ENCODE results near the gene MMP7.

MMP7 gene

DNA sequence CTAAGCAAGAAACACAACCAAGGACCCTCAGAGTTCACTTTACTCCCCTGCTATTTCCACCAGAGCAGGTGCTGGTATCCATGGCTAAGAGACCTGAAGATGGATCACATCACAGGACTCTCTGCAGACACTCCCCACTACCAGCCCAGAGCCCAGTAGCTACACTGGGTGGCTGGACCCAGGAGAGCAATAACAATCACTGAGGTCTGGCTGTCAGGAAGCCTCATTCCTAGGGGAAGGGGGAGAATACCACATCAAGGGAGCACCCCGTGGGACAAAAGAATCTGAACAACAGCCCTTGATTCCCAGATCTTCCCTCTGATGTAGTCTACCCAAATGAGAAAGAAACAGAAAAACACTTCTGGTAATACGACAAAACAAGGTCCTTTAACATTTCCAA, 9.0 kb upstream of the MMP7 start:
- Histone ChIP-seq H3K9ac (ENCODE audit: low read depth, low read length) (no peak overlapping the region), H3K4me1 (ENCODE audit: control insufficient read depth, insufficient read depth, low read length) (no peaks in the 10 kb centered on the region; the same call in 1 of the 2 replicates), H3K9me3 (ENCODE audit: control insufficient read depth, insufficient read depth, low read length) (no peaks in the 10 kb centered on the region), H3K36me3 (ENCODE audit: control insufficient read depth, insufficient read depth, low read length) (no peaks in the 10 kb centered on the region), H3K27me3 (ENCODE audit: control insufficient read depth, insufficient read depth, low read length) (no peaks in the 10 kb centered on the region), H3K4me3 (ENCODE audit: low read depth, low read length) (no peak overlapping the region), H3K27ac (ENCODE audit: low read depth, low read length) (no peak overlapping the region)

DNA sequence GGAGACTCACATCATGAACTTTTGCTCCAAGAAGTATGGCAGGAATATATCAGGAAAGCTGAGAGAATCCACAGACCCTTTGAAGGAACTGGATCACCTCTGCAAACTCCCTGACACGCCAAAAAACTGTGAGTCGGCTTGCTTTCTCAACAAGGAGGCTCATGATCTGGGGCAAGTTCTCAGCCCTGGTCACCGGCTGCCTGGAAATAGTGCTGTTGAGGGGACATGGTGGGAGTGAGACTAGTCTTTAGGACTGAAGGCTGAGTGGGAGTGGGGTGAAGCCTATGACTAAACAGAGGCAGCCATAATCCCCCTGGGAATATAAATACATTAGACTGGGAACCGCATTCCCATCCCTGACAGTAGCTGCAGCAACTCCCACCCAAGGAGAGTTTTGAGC, 8.4 kb upstream of the MMP7 start:
- no peaks in the 10 kb centered on the region for H3K27me3 ChIP-seq (ENCODE audit: control insufficient read depth, insufficient read depth, low read length)
- no peaks in the 10 kb centered on the region for H3K36me3 ChIP-seq (ENCODE audit: control insufficient read depth, insufficient read depth, low read length)
- no peak overlapping the region for H3K4me3 ChIP-seq (ENCODE audit: low read depth, low read length)
- no peak overlapping the region for H3K9ac ChIP-seq (ENCODE audit: low read depth, low read length)
- H3K27ac ChIP-seq (ENCODE audit: low read depth, low read length): no peak overlapping the region
- H3K9me3 ChIP-seq (ENCODE audit: control insufficient read depth, insufficient read depth, low read length): no peaks in the 10 kb centered on the region
- H3K4me1 ChIP-seq (ENCODE audit: control insufficient read depth, insufficient read depth, low read length): no peaks in the 10 kb centered on the region; the same call in 1 of the 2 replicates

DNA sequence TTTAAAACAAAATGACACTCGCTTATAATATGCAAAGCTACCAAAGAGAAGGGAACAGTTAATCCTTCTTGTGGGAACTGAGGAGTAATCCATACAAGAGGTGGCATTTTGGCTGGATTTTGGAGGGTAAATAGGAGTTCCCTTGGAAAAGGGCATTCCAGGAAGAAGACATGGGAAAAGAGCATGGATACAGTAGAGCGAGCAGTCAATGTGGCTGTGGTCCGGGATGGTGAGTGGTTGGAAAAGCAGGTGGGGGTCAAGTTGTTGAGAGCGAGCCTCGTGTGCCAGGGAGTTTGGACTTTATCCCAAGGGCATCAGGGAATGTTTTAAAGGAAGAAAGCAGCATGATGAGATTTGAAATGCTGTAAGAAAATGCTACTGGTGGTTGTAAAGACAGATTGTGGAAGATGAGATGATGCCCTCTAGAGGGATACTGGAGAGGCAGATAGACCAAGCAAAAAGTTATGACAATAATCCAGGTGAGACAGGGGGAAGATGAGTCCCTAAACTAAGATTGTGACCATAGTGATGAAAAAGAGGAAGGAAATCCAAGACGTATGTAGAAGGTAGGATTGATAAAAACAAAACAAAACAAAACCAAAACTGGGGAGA, 3.8 kb upstream of the MMP7 start:
- Histone ChIP-seq H3K4me3 (ENCODE audit: low read depth, low read length) (no peak overlapping the region), H3K4me1 (ENCODE audit: control insufficient read depth, insufficient read depth, low read length) (no peaks in the 10 kb centered on the region; the same call in 1 of the 2 replicates), H3K27ac (ENCODE audit: low read depth, low read length) (no peak overlapping the region), H3K36me3 (ENCODE audit: control insufficient read depth, insufficient read depth, low read length) (no peaks in the 10 kb centered on the region), H3K9me3 (ENCODE audit: control insufficient read depth, insufficient read depth, low read length) (no peaks in the 10 kb centered on the region), H3K9ac (ENCODE audit: low read depth, low read length) (no peak overlapping the region), H3K27me3 (ENCODE audit: control insufficient read depth, insufficient read depth, low read length) (no peaks in the 10 kb centered on the region)

DNA sequence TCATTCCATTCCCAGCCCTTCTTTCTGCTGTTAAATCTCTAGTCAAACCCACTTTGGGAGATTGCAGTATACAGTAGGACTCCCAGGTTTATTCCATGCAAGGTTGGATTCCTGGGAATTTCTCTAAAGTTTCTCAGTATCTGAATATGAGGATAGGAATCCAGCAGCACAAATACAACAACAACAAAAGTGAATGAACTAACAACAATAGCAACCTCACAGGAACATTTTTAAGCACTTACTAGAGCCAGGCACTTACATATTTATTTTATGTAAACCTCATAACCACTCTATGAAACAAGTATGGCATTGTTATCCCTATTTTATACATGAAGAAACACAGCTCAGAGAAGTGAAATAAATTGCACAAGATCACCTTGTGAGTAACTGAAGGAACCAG, 1.9 kb downstream of the MMP7 start:
- Histone ChIP-seq H3K36me3 (ENCODE audit: control insufficient read depth, insufficient read depth, low read length) (no peaks in the 10 kb centered on the region), H3K27ac (ENCODE audit: low read depth, low read length) (no peak overlapping the region), H3K4me3 (ENCODE audit: low read depth, low read length) (no peak overlapping the region), H3K9ac (ENCODE audit: low read depth, low read length) (no peak overlapping the region), H3K9me3 (ENCODE audit: control insufficient read depth, insufficient read depth, low read length) (no peaks in the 10 kb centered on the region), H3K4me1 (ENCODE audit: control insufficient read depth, insufficient read depth, low read length) (no peaks in the 10 kb centered on the region), H3K27me3 (ENCODE audit: control insufficient read depth, insufficient read depth, low read length) (no peaks in the 10 kb centered on the region)

DNA sequence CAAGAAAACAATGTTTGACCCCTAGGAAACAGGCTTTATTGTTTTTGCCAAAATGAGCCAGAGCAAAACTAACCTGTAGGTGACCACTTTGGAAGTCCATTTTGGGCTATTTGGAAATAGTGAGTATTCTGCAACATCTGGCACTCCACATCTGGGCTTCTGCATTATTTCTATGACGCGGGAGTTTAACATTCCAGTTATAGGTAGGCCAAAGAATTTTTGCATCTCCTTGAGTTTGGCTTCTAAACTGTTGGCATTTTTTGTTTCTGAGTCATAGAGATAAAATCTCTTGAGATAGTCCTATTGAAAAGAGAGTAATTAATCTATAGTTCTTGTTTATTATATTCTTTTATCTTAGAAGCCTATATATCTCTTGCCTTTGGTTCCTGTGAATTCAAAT, 2.9 kb downstream of the MMP7 start:
- no peak overlapping the region for H3K27ac ChIP-seq (ENCODE audit: low read depth, low read length)
- H3K9me3 ChIP-seq (ENCODE audit: control insufficient read depth, insufficient read depth, low read length): no peaks in the 10 kb centered on the region
- no peak overlapping the region for H3K4me3 ChIP-seq (ENCODE audit: low read depth, low read length)
- H3K9ac ChIP-seq (ENCODE audit: low read depth, low read length): no peak overlapping the region
- H3K27me3 ChIP-seq (ENCODE audit: control insufficient read depth, insufficient read depth, low read length): no peaks in the 10 kb centered on the region
- H3K4me1 ChIP-seq (ENCODE audit: control insufficient read depth, insufficient read depth, low read length): no peaks in the 10 kb centered on the region
- no peaks in the 10 kb centered on the region for H3K36me3 ChIP-seq (ENCODE audit: control insufficient read depth, insufficient read depth, low read length)

DNA sequence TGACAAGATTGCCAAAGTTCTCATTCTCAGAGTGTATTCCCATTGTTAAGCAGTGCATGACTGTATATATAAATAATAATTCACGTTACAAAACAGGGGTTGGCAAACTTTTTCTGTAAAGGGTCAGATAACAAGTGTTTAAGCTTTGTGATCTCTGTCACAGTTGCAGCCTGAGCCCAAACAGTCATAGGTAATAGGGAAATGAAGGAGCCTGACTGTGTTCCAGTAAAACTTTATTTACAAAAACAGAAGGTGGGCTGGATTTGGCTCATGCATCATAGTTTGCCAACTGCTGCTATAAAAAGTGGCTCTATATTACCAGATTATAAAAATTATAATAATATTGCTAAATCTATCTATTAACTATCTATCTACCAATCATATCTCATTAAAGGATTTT, 3.5 kb downstream of the MMP7 start:
- H3K9ac ChIP-seq (ENCODE audit: low read depth, low read length): no peak overlapping the region
- no peaks in the 10 kb centered on the region for H3K4me1 ChIP-seq (ENCODE audit: control insufficient read depth, insufficient read depth, low read length)
- no peaks in the 10 kb centered on the region for H3K27me3 ChIP-seq (ENCODE audit: control insufficient read depth, insufficient read depth, low read length)
- no peaks in the 10 kb centered on the region for H3K36me3 ChIP-seq (ENCODE audit: control insufficient read depth, insufficient read depth, low read length)
- no peak overlapping the region for H3K27ac ChIP-seq (ENCODE audit: low read depth, low read length)
- no peak overlapping the region for H3K4me3 ChIP-seq (ENCODE audit: low read depth, low read length)
- H3K9me3 ChIP-seq (ENCODE audit: control insufficient read depth, insufficient read depth, low read length): no peaks in the 10 kb centered on the region

DNA sequence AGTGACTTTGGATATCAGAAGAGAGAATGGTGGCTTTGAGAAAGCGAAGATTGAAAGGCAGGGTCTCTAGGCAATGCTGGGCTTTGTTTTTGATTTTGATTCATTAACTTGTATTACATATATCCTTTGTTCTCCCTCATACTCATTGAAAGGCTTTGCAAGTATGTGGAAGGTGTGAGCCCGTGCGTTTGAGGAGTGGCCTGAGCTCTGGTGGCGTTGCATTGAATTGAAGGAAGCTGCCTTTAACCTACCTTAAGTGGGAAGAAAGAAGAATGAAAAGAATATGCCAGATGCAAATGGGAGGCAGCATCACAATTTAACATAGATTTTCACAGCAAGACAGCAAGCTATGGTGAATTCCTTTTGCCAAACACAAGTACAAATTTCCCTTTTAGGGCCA, 6.7 kb downstream of the MMP7 start:
- Histone ChIP-seq H3K4me3 (ENCODE audit: low read depth, low read length) (no peak overlapping the region), H3K4me1 (ENCODE audit: control insufficient read depth, insufficient read depth, low read length) (no peaks in the 10 kb centered on the region), H3K9ac (ENCODE audit: low read depth, low read length) (no peak overlapping the region), H3K27me3 (ENCODE audit: control insufficient read depth, insufficient read depth, low read length) (no peaks in the 10 kb centered on the region), H3K9me3 (ENCODE audit: control insufficient read depth, insufficient read depth, low read length) (no peaks in the 10 kb centered on the region), H3K36me3 (ENCODE audit: control insufficient read depth, insufficient read depth, low read length) (no peaks in the 10 kb centered on the region), H3K27ac (ENCODE audit: low read depth, low read length) (no peak overlapping the region)

DNA sequence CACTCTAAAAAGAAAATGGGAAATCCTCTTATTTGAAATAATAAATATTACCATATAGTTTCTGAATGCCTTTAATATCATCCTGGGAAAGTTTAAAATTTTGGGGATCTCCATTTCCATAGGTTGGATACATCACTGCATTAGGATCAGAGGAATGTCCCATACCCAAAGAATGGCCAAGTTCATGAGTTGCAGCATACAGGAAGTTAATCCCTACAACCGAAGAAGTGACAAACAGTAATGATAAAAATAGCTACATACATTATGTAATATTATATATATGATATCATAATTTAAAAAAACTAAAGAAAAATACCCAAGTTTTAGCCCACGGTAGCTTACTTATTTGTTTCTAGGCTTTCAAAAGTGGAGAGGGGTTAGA, 7.4 kb downstream of the MMP7 start:
- no peaks in the 10 kb centered on the region for H3K9me3 ChIP-seq (ENCODE audit: control insufficient read depth, insufficient read depth, low read length)
- H3K27me3 ChIP-seq (ENCODE audit: control insufficient read depth, insufficient read depth, low read length): no peaks in the 10 kb centered on the region
- H3K4me1 ChIP-seq (ENCODE audit: control insufficient read depth, insufficient read depth, low read length): no peaks in the 10 kb centered on the region
- H3K36me3 ChIP-seq (ENCODE audit: control insufficient read depth, insufficient read depth, low read length): no peaks in the 10 kb centered on the region
- H3K27ac ChIP-seq (ENCODE audit: low read depth, low read length): no peak overlapping the region
- no peak overlapping the region for H3K9ac ChIP-seq (ENCODE audit: low read depth, low read length)
- H3K4me3 ChIP-seq (ENCODE audit: low read depth, low read length): no peak overlapping the region

DNA sequence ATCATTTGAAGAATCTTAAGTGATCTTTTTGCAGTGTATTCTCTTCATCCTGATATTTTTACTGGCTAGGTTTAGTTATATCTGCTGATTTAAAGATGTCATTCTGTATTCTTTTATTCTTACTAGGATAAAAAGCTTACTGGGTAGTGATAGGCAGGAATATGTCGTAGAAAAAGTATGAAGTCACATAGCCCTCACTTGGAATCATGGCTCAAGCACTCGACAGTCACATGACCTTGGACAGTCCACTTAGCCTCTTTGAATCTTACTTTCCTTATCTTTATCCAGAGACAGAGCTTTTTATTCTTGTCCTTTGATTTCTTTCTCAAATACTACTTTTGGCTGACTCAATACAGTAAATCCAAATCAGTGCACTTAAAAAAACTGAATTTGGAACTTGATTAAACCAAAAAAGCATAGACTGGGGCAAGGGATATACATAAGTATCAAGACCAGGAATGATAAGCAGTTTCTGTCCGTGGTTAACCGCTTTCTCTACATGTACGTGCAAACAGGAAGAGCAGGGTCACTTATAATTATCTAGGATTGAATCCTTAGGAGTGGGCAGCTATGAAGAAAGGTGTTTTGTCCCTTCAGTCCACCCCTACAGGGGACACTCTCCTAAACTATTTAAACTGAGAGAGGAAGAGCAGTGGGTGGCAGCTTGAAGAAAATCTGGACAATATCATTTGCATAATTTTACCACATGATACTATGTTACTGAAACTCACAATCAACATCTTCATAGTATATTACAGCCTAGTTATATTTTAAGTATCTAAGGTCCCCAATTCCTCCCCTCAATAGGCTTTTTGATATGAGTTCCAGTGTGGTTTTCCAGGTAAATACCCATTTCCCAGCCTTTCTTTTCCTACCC, 8.0 kb downstream of the MMP7 start:
- no peaks in the 10 kb centered on the region for H3K9me3 ChIP-seq (ENCODE audit: control insufficient read depth, insufficient read depth, low read length)
- H3K36me3 ChIP-seq (ENCODE audit: control insufficient read depth, insufficient read depth, low read length): no peaks in the 10 kb centered on the region
- H3K9ac ChIP-seq (ENCODE audit: low read depth, low read length): no peak overlapping the region
- H3K27ac ChIP-seq (ENCODE audit: low read depth, low read length): no peak overlapping the region
- H3K4me3 ChIP-seq (ENCODE audit: low read depth, low read length): no peak overlapping the region
- no peaks in the 10 kb centered on the region for H3K4me1 ChIP-seq (ENCODE audit: control insufficient read depth, insufficient read depth, low read length)
- H3K27me3 ChIP-seq (ENCODE audit: control insufficient read depth, insufficient read depth, low read length): no peaks in the 10 kb centered on the region

DNA sequence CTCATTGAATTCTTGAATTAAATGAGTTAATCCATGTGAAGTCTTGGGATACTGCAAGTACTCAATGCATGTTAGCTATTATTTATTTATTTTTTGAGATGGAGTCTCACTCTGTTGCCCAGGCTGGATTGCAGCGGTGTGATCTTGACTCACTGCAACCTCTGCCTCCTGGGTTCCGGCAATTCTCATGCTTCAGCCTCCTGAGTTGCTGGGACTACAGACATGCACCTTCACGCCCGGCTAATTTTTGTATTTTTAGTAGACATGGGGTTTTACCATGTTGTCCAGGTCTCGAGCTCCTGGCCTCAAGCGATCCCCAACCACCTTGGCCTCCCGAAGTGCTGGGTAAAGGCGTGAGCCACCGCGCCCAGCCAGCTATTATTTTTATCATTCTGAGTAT, 9.4 kb downstream of the MMP7 start:
- no peaks in the 10 kb centered on the region for H3K4me1 ChIP-seq (ENCODE audit: control insufficient read depth, insufficient read depth, low read length)
- H3K9ac ChIP-seq (ENCODE audit: low read depth, low read length): no peak overlapping the region
- no peak overlapping the region for H3K4me3 ChIP-seq (ENCODE audit: low read depth, low read length)
- no peak overlapping the region for H3K27ac ChIP-seq (ENCODE audit: low read depth, low read length)
- H3K27me3 ChIP-seq (ENCODE audit: control insufficient read depth, insufficient read depth, low read length): no peaks in the 10 kb centered on the region
- no peaks in the 10 kb centered on the region for H3K9me3 ChIP-seq (ENCODE audit: control insufficient read depth, insufficient read depth, low read length)
- no peaks in the 10 kb centered on the region for H3K36me3 ChIP-seq (ENCODE audit: control insufficient read depth, insufficient read depth, low read length)

DNA sequence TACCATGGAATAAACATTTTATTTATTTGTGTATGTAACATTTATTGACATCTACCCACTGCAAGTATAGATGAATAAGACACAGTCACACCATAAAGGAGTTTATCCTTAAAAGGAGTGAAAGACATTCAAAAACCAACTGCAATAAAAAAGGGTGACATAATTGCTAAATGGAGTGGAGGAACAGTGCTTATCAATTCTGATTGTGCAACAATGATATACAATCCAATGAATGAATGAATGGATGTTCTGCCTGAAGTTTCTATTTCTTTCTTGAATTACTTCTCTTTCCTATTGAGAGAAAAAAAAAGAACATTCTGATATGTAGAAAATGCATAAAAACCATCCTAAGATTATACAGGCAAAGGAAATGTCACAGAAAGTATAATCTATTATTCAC, 10.0 kb downstream of the MMP7 start:
- H3K36me3 ChIP-seq (ENCODE audit: control insufficient read depth, insufficient read depth, low read length): no peaks in the 10 kb centered on the region
- H3K4me3 ChIP-seq (ENCODE audit: low read depth, low read length): no peak overlapping the region
- H3K9me3 ChIP-seq (ENCODE audit: control insufficient read depth, insufficient read depth, low read length): no peaks in the 10 kb centered on the region
- no peak overlapping the region for H3K9ac ChIP-seq (ENCODE audit: low read depth, low read length)
- no peak overlapping the region for H3K27ac ChIP-seq (ENCODE audit: low read depth, low read length)
- H3K27me3 ChIP-seq (ENCODE audit: control insufficient read depth, insufficient read depth, low read length): no peaks in the 10 kb centered on the region
- H3K4me1 ChIP-seq (ENCODE audit: control insufficient read depth, insufficient read depth, low read length): no peaks in the 10 kb centered on the region

All from HUES48 (cell line).